ENCODE measurements around the gene ALAS2. TPM values are rescaled to one million over a fixed set of nuclear protein-coding genes. Genes with fewer than 3 reads are reported as not detected.
"Not testable (repeated sequence)": the region's sequence is repeated elsewhere in the genome, so short reads cannot be mapped to it uniquely, and the experiment has no call there.

ALAS2 gene, protein sequence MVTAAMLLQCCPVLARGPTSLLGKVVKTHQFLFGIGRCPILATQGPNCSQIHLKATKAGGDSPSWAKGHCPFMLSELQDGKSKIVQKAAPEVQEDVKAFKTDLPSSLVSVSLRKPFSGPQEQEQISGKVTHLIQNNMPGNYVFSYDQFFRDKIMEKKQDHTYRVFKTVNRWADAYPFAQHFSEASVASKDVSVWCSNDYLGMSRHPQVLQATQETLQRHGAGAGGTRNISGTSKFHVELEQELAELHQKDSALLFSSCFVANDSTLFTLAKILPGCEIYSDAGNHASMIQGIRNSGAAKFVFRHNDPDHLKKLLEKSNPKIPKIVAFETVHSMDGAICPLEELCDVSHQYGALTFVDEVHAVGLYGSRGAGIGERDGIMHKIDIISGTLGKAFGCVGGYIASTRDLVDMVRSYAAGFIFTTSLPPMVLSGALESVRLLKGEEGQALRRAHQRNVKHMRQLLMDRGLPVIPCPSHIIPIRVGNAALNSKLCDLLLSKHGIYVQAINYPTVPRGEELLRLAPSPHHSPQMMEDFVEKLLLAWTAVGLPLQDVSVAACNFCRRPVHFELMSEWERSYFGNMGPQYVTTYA
- 14.7 TPM for polyA plus RNA-seq (ENCODE audit: insufficient read length)

DNA sequence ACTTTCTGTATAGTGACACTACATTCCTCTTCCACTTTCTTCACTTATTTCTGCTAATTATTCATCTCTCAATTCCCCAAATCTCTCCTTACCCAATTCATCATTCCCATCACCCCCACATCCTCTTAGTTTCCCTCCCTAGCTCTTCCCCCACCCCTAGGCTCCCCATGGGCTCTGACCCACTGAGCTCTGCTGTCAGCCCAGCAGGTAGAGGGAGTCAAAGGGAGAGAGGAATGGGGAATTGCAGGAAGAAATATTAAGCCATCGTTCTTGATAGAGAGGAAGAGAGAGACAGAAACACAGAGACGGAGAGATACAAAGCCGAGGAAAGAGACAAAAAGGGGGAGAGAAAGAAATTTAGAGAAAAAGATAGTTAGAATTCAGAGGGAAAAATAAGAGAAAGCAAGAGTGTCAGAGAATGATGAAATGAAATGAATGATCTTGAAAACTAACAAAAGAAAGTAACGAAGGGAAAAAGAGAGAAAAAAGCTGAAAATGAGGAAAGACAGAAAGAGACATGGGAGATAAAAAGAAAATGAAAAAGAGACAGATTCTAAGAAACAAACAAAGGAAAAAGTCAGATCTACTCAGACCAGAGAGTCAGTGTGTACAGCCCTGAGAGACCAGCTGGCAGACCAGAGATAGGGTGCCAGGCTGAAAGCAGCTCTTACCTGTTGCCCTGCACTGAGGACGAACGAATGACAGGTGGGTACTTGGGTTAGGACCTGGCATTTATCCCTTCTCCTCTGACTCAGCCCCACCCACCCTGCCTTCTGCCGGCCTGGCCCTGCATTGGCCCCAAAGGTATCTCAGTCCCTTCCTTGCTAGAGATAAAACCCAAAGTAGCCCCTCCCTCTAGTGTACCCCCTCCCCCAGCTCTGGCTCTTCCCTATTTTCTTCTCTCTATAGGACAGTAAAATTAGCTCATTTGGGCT, at the start of gene ALAS2:
Gene ALAS2 (minus strand): TSS at position 707 of the 935 bp plus-strand sequence. CDS start 4,977 bp downstream, outside the sequence.
- DNase-seq = no peak

DNA sequence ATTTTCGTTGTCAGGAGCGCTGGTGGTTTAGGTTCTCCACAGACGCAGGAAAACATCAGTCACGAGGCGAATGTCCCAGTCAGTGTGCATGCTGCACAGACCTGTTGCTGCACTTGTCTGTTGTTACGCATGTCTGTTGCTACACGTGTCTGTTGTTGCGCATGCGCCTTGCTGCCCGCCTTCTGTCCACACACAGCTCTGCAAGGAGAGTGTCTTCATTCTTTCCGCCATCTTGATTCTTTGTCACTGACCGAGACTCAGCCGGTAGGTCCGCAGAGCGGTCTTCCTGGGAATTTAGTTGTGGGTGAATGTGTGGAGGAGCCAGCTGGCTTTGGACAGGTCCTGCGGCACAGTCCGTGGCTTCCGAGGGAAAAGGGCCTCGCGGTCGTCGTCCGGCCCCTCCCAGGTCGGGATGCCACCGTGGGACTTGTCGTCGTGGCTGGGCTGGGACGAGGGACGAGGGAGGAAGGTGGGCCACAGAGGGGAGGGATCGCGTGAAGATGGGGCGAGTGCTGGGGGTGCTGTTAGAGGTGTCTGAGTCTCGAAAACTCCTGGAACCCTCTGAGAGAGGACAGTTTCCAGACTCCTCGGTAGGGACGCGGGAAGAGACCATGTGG, 44.2 kb upstream of the ALAS2 start, which contains the start of gene PAGE2B:
Gene PAGE2B (plus strand): TSS at position 180 of the 617 bp plus-strand sequence. CDS start 1,012 bp downstream, outside the sequence.
- no peak for DNase-seq

DNA sequence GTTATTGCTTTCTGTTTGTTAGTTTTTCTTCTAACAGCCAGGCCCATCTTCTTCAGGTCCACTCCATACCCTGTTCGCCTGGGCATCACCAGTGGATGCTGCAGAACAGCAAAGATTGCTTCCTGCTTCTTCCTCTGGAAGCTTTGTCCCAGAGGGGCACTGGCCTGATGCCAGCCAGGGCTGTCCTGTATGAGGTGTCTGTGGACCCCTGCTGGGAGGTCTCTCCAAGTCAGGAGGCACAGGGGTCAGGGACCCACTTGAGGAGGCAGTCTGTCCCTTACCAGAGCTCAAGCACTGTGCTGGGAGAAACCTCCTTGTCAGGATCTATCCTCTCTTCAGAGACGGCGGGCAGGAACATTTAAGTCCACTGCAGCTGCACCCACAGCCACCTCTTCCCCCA, 41.5 kb upstream of the ALAS2 start:
- DNase-seq = no peak

DNA sequence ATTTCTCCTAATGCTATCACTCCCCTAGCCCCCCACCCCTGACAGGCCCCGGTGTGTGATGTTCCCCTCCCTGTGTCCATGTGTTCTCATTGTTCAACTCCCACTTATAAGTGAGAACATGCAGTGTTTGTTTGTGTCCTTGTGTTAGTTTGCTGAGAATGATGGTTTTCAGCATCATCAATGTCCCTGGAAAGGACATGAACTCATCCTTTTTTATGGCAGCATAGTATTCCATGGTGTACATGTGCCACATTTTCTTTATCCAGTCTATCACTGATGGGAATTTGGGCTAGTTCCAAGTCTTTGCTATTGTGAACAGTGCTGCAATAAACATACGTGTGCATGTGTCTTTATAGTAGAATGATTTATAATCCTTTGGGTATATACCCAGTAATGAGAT, 36.4 kb upstream of the ALAS2 start:
- not testable (repeated sequence) for DNase-seq

DNA sequence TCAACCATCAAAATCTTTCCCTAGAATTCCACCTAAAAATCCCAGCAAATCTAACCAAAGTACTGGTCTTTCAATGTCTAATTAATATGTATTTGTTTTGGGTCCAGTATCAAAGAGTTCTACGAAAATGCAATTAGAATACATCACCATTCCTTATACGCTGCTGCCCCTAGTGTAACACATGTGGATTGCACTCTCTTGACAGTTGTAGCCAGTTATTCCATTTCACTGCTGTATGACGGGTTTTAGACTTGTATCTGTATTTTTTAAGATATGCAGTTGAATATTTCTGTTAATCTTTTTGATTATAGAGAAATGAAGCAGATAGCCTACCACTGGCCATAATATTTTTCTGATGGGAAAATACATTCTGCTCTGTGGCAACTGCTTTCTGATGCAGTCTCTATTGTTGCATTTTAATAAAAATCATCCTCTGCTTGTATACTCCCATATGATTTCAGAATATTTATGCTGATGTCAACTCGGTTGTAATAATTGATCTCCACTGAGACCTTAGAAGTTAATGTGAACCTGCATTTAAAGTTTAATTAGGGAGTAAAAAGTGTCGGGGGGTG, 27.0 kb upstream of the ALAS2 start:
- DNase-seq = peak; percentile 15

DNA sequence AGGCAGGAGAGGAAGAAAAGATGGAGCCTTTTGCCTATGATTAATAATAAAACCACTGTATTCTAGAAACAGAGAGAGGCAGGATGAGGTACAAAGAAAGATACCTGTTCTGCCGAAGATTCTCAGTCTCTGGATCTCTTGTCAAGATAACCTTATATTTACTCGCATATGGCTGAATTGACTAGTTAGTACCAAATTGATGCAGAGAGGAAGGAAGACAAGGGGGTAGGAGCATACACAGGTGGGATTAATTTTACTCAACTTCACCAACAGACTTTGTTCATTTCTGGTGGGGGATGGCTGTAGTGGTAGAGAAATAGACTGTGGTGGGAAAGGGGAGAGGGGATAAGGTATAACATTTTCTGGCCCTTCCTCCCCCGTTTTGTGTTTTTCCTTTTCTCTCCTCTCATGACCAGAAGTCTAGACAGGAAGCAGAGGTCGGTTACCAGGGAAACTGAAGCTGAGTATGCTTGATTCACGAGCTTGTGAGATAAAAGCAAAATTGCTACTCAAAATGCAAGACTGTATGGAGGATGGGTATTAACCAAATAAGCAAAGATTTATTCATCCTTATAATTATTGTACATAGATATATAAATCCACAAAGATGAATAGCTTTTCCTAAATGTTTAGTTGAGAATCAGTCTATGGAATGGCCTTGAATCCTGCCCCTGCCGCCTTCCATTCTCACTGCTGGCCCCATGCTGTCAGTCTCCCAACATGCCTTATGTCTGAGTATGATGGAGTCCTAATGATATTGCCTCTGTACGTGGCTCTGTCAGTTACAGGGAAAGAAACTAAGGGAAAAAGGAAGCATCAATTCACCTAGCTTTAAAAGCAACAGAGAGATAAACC, 26.3 kb upstream of the ALAS2 start:
- no peak for DNase-seq

DNA sequence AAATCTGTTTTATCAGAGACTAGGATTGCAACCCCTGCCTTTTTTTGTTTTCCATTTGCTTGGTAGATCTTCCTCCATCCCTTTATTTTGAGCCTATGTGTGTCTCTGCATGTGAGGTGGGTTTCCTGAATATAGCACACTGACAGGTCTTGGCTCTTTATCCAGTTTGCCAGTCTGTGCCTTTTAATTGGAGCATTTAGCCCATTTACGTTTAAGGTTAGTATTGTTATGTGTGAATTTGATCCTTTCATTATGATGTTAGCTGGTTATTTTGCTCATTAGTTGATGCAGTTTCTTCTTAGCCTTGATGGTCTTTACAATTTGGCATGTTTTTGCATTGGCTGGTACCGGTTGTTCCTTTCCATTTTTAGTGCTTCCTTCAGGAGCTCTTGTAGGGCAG, 19.8 kb upstream of the ALAS2 start:
- not testable (repeated sequence) for DNase-seq

DNA sequence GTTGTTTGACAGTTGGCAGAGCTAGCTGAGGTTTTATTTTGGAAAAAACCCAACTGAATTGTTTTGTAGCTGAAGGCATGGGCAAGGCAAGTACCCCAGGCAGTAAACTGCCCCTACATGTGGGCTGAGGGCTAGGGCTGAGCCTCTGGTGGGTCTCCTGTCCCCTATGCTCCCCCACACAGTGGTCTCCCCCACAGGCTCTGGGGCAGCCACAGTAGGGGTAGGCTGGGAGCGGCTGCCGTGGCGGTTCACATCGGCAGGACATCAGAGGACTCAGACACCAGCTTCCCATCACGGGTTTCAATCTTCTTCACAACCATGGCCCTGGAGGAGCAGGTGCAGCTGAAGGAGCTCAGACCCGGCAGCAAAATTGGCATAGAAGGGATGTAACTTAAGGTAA, 10.7 kb upstream of the ALAS2 start:
- no peak for DNase-seq

DNA sequence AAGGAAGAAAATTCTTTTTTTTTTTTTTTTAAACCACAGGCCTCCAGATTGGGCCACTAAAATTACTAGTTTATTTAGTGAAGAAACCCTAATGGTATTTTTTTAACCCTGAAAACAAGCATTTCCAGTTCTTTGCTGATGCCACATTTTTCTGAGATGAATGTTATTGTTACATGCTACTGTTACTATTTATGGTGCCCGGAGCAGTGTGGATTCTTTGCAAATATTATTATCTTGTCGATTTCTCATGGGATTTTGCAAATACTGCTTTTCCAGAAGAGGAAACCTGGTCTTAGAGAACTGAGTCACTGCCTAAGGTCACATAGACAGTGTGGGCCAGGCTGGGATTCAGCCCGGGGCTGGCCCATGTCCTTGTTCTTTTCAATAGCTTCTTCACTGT, 8.7 kb upstream of the ALAS2 start:
- no peak for DNase-seq

DNA sequence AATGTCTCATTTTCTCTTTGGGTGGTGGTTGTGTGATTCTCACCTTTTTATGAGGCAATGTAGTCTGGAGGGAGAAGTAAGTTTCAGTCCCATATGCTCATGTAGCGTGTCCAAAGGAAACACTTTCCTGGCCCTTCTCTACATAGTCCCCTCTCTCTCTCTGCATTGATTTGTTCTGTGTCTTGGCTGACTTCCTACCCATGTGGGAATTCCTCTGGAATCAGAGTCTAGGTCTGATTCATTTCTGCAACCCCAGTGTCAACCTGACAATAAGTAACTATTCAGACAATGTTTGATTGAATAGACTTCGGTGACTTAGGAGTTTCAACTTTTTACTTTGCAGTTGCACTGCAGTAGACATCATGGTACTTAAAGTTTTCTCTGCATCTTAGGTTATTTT, 2.7 kb upstream of the ALAS2 start:
- DNase-seq = no peak

DNA sequence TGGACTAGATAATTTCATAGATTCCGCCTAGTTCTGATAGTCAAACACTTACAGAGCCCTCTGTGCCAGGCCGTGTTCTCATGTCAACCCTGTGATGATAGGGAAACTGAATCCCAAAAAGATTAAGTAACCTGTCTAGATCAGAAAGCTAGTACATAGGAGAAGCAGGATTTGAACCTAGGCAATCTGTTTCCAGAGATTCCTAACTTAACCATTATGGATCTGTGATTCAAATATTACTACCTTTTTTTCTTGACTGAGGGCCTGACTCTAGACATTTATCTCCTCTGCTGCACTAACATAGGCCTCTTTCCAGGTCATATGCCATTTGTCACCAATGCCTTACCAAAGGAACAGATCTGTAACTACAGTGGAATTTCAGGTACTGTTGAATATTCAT, 1.5 kb downstream of the ALAS2 start:
- DNase-seq = no peak

DNA sequence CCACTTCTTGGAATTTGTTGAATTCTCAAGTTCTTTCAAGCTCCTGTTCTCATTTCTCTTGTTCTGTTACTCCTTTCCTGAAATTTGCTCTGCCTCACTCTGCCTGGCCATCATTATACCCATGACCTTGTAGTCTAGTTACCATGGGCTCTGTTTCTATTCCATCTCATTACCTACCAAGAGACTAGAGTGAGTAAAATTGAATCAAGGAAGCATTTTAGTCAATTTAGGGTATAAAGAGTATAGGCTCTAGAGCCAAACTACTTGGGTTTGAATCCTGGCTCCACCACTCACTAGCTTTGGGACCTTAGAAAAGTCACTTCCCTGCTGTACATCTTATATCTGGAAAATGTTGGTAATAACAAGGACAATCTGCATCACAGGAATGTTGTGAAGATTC, 2.2 kb downstream of the ALAS2 start:
- no peak for DNase-seq

DNA sequence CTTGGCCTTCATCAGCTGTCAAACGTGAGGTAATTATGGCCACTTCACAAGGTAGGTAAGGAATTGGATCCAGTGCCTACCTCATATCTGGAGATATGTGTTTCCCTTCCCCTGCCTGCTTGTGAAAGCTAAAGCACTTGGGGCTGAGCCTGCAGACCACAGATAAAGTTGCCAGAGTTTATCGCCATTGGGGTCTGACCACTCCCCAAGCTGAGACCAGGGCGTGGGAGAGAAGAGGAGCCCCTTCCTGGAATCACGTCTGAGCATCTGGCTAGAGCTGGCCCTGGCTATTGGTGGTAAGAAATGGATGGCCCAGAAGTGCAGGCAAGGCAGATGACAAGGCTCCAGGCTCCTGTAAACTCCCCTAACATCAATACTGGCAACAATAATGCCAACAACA, 2.7 kb downstream of the ALAS2 start:
- DNase-seq = no peak

DNA sequence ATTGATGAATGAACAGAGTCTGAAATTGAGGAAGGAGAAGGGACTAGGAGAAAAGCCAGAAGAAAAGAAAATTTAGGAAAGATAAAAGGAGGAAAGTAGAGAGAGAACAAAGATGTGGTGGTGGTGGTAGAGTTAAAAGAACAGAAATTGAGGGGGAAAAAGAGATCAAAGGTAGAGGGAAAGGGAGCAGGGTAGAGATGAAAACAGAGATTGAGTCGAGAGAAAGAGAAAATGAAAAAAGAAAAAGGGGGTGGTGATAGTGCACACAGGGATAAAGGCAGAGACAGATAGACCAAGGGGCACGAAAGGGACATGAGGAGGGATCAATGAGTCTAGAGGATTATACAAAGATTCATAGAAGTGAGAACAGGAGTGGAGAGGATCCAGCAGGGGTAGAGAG, 3.9 kb downstream of the ALAS2 start:
- DNase-seq = no peak

DNA sequence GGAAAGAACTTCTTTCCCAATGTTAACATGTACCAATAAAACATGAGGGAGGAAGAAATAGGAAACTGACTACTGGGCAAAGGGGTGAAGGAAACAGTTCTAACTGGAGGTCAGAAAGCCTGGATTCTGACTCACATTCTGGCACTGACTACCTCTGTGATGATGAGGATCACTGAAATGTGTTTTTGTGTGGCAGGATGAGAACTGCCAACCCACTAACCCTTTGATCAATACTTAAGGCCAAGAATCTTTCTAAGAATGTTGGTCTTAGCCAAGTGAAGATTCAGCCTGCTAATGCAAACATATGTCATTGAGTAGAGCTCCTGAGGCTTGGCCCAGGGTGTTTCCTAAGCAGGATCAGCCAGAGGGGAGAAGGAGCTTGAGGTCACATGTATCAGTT, 4.6 kb downstream of the ALAS2 start:
- DNase-seq = no peak

DNA sequence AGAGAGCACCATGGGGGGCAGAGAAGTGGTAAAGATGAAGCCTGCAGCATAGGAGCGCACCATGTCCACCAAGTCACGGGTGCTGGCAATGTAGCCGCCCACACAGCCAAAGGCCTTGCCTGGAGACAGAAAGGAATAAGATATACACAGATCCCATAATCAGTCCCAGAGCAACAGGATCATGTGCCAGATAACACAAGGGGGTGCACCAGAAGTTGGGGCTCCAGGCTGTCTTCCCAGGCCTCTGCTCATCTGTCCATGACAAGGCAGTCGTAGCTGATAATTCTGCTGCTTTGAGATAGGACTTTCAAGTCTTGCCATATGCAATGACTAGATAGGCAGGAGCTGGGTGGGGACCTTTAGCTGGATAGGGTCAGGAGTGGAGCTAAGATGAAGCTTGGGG, 15.9 kb downstream of the ALAS2 start:
- DNase-seq = no peak

DNA sequence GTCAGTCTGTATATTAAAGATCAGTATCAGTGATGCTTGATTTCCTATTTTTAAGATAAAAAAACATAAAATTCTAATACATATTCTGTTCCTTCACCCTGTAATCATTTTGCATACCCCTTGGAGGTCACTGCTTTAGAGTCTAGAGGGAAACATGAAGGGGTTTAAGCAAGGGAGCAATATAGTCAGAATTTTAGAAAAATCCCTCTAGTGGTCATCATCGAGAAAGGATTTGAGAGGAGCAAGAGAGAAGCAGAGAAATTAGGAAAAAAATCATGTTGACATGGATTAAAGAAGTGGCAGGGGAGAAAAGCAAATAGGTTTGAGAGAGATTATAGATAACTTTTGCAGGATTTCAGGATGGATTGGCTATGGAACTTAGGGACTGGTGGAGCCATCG, 19.5 kb downstream of the ALAS2 start:
- no peak for DNase-seq

DNA sequence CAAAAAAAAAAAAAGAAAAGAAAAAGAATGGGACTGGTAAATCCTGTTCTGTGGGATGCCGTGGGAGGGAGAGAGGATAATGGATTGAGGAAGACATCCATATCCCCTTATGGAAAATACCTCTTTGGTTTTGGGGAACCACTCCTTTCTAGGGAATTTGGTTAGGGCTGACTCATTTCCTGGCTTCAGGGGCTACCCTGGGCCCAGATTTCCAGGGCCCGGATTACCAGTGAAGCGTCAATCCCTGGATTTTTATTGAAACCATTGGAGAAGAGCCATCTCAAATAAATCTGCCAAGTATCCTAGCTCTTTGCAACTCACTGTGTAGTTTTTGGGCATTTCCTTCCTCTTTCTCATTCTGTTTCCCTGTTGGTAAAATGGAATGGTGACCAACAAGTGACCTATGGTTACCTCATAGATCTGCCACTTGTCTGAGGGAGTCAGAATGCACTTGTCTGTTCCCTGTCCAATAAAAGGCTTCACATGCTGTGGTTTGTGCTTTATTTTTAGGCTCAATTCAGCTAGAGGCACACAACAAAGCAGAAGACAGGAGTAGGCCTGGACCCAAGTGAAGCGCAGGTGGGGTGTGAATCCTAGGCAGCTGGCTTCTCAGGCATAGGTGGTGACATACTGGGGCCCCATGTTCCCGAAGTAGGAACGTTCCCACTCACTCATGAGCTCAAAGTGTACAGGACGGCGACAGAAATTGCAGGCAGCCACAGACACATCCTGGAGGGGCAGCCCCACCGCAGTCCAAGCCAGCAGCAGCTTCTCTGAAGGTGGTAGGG, 22.0 kb downstream of the ALAS2 start:
- no peak for DNase-seq

DNA sequence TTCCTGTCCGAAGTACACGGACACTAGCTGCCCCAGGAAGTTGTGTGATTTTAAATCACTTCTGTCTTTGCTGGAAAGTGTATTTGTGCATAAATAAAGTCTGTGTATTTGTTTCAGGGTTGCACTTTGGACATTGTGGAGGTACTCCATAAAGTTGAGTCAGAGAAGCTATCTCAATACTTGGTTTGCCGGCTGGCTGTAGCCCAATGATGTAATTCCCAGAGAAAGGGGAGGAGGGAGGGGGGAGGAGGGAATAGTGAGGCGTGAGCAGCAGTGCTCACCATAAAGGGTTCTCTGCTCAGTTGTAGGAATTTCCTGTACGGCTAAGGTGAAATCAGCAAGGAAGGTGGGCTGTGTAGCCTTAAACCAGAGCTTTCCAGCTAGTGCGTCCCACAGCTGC, 23.1 kb downstream of the ALAS2 start:
- DNase-seq = no peak
